Lower leg skin (tissue), 3 donors: Measurements from ENCODE around the gene TLR2.

Experiments used
- POLR2A ChIP-seq, 2 donors: fragments of 450-650 bp; IDR thresholded peaks; one replicate each; pipeline ENCODE4 v1.6.1; 2016 to 2017; ENCODE audit warnings: antibody characterized with exemption in 2 of 2, mild to moderate bottlenecking in 1 of 2, moderate library complexity in 1 of 2
- TF ChIP-seq, protein P1 (sequence below), 3 donors: fragments of 450-650 bp; IDR thresholded peaks; one replicate each; pipeline ENCODE4 v1.5.1; 2016; ENCODE audit warnings: antibody characterized with exemption in 3 of 3, mild to moderate bottlenecking in 3 of 3, moderate library complexity in 2 of 3

DNA sequence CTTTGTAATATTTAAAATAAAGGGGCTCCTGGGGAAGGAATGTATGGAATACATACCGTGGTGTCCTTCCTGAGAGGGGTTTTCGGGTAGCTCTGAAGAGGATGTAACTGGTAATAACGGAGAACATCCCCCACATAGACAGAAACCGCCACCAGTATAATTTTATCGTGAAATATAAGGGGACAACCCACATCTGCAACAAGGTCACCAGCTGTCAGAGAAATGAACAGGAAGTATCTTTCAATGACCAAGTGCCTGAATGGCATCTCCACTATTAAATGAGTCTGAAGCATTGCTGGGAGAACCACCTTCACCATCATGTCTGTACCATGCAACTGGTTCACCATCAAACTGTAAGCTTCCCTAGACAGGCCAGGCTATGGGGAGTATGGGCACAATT, 44.1 kb downstream of the TLR2 start:
- TF ChIP-seq, protein P1, sequence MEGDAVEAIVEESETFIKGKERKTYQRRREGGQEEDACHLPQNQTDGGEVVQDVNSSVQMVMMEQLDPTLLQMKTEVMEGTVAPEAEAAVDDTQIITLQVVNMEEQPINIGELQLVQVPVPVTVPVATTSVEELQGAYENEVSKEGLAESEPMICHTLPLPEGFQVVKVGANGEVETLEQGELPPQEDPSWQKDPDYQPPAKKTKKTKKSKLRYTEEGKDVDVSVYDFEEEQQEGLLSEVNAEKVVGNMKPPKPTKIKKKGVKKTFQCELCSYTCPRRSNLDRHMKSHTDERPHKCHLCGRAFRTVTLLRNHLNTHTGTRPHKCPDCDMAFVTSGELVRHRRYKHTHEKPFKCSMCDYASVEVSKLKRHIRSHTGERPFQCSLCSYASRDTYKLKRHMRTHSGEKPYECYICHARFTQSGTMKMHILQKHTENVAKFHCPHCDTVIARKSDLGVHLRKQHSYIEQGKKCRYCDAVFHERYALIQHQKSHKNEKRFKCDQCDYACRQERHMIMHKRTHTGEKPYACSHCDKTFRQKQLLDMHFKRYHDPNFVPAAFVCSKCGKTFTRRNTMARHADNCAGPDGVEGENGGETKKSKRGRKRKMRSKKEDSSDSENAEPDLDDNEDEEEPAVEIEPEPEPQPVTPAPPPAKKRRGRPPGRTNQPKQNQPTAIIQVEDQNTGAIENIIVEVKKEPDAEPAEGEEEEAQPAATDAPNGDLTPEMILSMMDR (IDR thresholded peaks at IDR 0.05) = no peak
- TF ChIP-seq POLR2A (IDR thresholded peaks at IDR 0.05) = no peak
